Upper lobe of left lung (tissue), 6 donors: Measurements from ENCODE around the gene HID1. TPM values are rescaled to one million over a fixed set of nuclear protein-coding genes. Genes with fewer than 3 reads are reported as not detected.

Experiments
- ATAC-seq, 2 donors: fragments of 200-7000 bp; cut with Tn5 transposase; one replicate each; pipeline ENCODE4 v1.9.1; 2022; ENCODE audit warnings: mild to moderate bottlenecking in 2 of 2, moderate library complexity in 2 of 2; ENCODE audit not compliant: low FRiP score in 2 of 2
- DNase-seq, 2 donors: peaks; one replicate each; pipeline ENCODE4 v3.0.0-alpha.2; 2019 to 2020
- H3K27ac ChIP-seq, 4 donors: fragments of 200-600 bp; sonication (generic); one replicate each; pipeline ENCODE4 v1.5.1; 2016 to 2019
- H3K27me3 ChIP-seq, 4 donors: fragments of 200-600 bp; sonication (generic); one replicate each; pipeline ENCODE4 v1.5.1; 2017 to 2019
- H3K36me3 ChIP-seq, 4 donors: fragments of 200-600 bp; sonication (generic); one replicate each; pipeline ENCODE4 v1.5.1; 2016 to 2019
- H3K4me1 ChIP-seq, 4 donors: fragments of 200-600 bp; sonication (generic); one replicate each; pipeline ENCODE4 v1.5.1; 2018 to 2019
- H3K4me3 ChIP-seq, 4 donors: fragments of 200-600 bp; sonication (generic); one replicate each; pipeline ENCODE4 v1.5.1; 2017 to 2019; ENCODE audit warnings: mild to moderate bottlenecking in 2 of 4, moderate library complexity in 1 of 4
- H3K9me3 ChIP-seq, 4 donors: fragments of 200-600 bp; sonication (generic); one replicate each; pipeline ENCODE4 v1.5.1; 2018 to 2019
- CTCF ChIP-seq, 6 experiments: fragments of 450-650 bp in 4 of 6; fragments of 200-600 bp in 2 of 6; sonication (generic) in 2 of 6; IDR thresholded peaks; one replicate each; pipeline ENCODE4 v1.5.1; 2016 to 2019; ENCODE audit warnings: antibody characterized with exemption in 6 of 6
- EP300 ChIP-seq, 4 donors: sonication (generic); formaldehyde crosslinking; IDR thresholded peaks; one replicate each; pipeline ENCODE4 v1.5.1; 2017; ENCODE audit warnings: antibody characterized with exemption in 4 of 4, control low read depth in 2 of 4
- POLR2A ChIP-seq, 4 donors: fragments of 450-650 bp; IDR thresholded peaks; one replicate each; pipeline ENCODE4 v1.5.1; 2016 to 2017; ENCODE audit warnings: antibody characterized with exemption in 4 of 4, mild to moderate bottlenecking in 2 of 4
- POLR2AphosphoS5 ChIP-seq, 2 donors: sonication (generic); formaldehyde crosslinking; IDR thresholded peaks; one replicate each; pipeline ENCODE4 v1.5.1; 2017; ENCODE audit warnings: antibody characterized with exemption in 2 of 2
- WGBS, 2 donors: methylation state at CpG; one replicate each; pipeline ENCODE4 v1.1.5; 2017 to 2018; 5-methylcytosine and 5-hydroxymethylcytosine counted together
- total RNA-seq, 6 donors: library from RNA; depleted of rRNA in 4 of 6; stranded (reverse); fragments of >200 nt in 4 of 6; gene quantifications; one replicate each; pipeline versions ENCODE4 v1.1.0 to v1.2.1, GENCODE V29; 2016 to 2021
- donor health status: DM: no; HTN: no; CAD: no; lungs with moderate emphysema.
- donor health status: DM: no; HTN: yes; CAD: no; lungs with severe emphysema.

HID1 gene
- total RNA-seq, 6 donors from 2014 or later, result 21.6 to 60.8 (median 33.3) TPM

- H3K36me3 ChIP-seq, result peaks cover 0 to 12% (median 0%) of the 10 kb centered on the region in 4 donors
- 90 to 97% methylated on average over 10 to 17 of the region's 17 CpGs for WGBS, 2 donors
- TF ChIP-seq EP300 (IDR thresholded peaks at IDR 0.05) (no peak), POLR2AphosphoS5 (IDR thresholded peaks at IDR 0.05) (no peak), POLR2A (IDR thresholded peaks at IDR 0.05) (no peak), CTCF (IDR thresholded peaks at IDR 0.05) (no peak)
- no peak for ATAC-seq
- no peaks in the 10 kb centered on the region for H3K4me1 ChIP-seq
- H3K27me3 ChIP-seq, result no peaks in the 10 kb centered on the region
- H3K4me3 ChIP-seq, result no peak overlapping the region
- no peaks in the 10 kb centered on the region for H3K9me3 ChIP-seq
- H3K27ac ChIP-seq, result no peak overlapping the region
- no peak for DNase-seq
Observed at GRCh38 chr17:74947041-74947754, 25.4 kb downstream of the HID1 start.

- TF ChIP-seq CTCF (IDR thresholded peaks at IDR 0.05), result no peak
- TF ChIP-seq EP300 (IDR thresholded peaks at IDR 0.05), result no peak
- TF ChIP-seq POLR2AphosphoS5 (IDR thresholded peaks at IDR 0.05), result no peak
- Histone ChIP-seq H3K9me3 (no peaks in the 10 kb centered on the region), H3K27ac (no peak overlapping the region), H3K27me3 (no peaks in the 10 kb centered on the region), H3K36me3 (peaks cover 0 to 7% (median 0%) of the 10 kb centered on the region in 4 donors), H3K4me3 (no peak overlapping the region), H3K4me1 (no peaks in the 10 kb centered on the region)
- 88 to 90% methylated on average over 14 of the region's 14 CpGs for WGBS, 2 donors
- ATAC-seq, result no peak
- DNase-seq, result no peak
Observed at GRCh38 chr17:74946641-74947040, 25.9 kb downstream of the HID1 start.

- ATAC-seq, result no peak
- 35 to 42% methylated on average over 6 of the region's 6 CpGs for WGBS, 2 donors
- Histone ChIP-seq H3K4me1 (no peaks in the 10 kb centered on the region), H3K36me3 (no peaks in the 10 kb centered on the region), H3K4me3 (no peak overlapping the region), H3K27ac (no peak overlapping the region), H3K9me3 (no peaks in the 10 kb centered on the region), H3K27me3 (no peaks in the 10 kb centered on the region)
- no peak for DNase-seq
- TF ChIP-seq EP300 (IDR thresholded peaks at IDR 0.05), result no peak
- TF ChIP-seq CTCF (IDR thresholded peaks at IDR 0.05), result no peak
- TF ChIP-seq POLR2A (IDR thresholded peaks at IDR 0.05), result no peak
- TF ChIP-seq POLR2AphosphoS5 (IDR thresholded peaks at IDR 0.05), result no peak
Observed at GRCh38 chr17:74945543-74945942, 27.0 kb downstream of the HID1 start.

GRCh38 chr17:74943808-74944522, 28.6 kb downstream of the HID1 start:
- TF ChIP-seq POLR2A (IDR thresholded peaks at IDR 0.05), result no peak
- TF ChIP-seq CTCF (IDR thresholded peaks at IDR 0.05), result no peak
- no peak for TF ChIP-seq EP300 (IDR thresholded peaks at IDR 0.05)
- TF ChIP-seq POLR2AphosphoS5 (IDR thresholded peaks at IDR 0.05), result no peak
- H3K4me1 ChIP-seq, result no peaks in the 10 kb centered on the region
- DNase-seq (no peak), ATAC-seq (no peak)
- no peak overlapping the region for H3K27ac ChIP-seq
- H3K9me3 ChIP-seq, result no peaks in the 10 kb centered on the region
- 55 to 63% methylated on average over 13 of the region's 13 CpGs for WGBS, 2 donors
- no peaks in the 10 kb centered on the region for H3K36me3 ChIP-seq
- H3K4me3 ChIP-seq, result no peak overlapping the region
- H3K27me3 ChIP-seq, result no peaks in the 10 kb centered on the region
